ENCODE results near the gene NCOA1. TPM values are rescaled to one million over a fixed set of nuclear protein-coding genes. Genes with fewer than 3 reads are reported as not detected.

The NCOA1 gene
- polyA plus RNA-seq, 1 of the 3 experiments (the other 2 are of a cell fraction) = 10.7 TPM

GRCh38 chr2:24454294-24454693 lies 36.8 kb upstream of the NCOA1 start (continued):
- no peak for TF ChIP-seq IRF3 (IDR thresholded peaks at IDR 0.05; ENCODE audit: low read depth, low read length)
- TF ChIP-seq RFX5 (IDR thresholded peaks at IDR 0.05; ENCODE audit: low read length) = no peak
- TF ChIP-seq GATA2 (CRISPR knock-in tag; IDR thresholded peaks at IDR 0.05) = no peak
- TF ChIP-seq FOXJ3 (CRISPR knock-in tag; IDR thresholded peaks at IDR 0.05) = no peak
- TF ChIP-seq RCOR1 (IDR thresholded peaks at IDR 0.05; ENCODE audit: low read length) = no peak

- POLR2A ChIA-PET = no interaction called here
- no peaks in the 10 kb centered on the region for H3K9me3 ChIP-seq
- no peak overlapping the region for H3K27ac ChIP-seq (ENCODE audit: low read depth in 2 of 2, low read length in 1 of 2)
- H2AFZ ChIP-seq (ENCODE audit: low read depth) = no peak overlapping the region
- H3K4me3 ChIP-seq (ENCODE audit: low read depth in 2 of 2, low read length in 1 of 2) = no peak overlapping the region
- H3K27me3 ChIP-seq (ENCODE audit: insufficient read depth) = no peaks in the 10 kb centered on the region
- H3K4me2 ChIP-seq = peak overlapping the region; percentile 26
- 35% methylated on average over 8 of the region's 8 CpGs for WGBS (ENCODE audit: low lambda C conversion rate)
- H3K36me3 ChIP-seq (replicated peaks in 1 of 2; ENCODE audit: control insufficient read depth in 1 of 2, insufficient read depth in 2 of 2, low read length in 1 of 2) = no peaks in the 10 kb centered on the region
- no peaks in the 10 kb centered on the region for H3K79me2 ChIP-seq (ENCODE audit: insufficient read depth)
- no peak for DNase-seq
- H4K20me1 ChIP-seq (ENCODE audit: insufficient read depth) = no peaks in the 10 kb centered on the region
- H3F3A ChIP-seq (replicated peaks; ENCODE audit: insufficient read depth) = no peaks in the 10 kb centered on the region
- no peaks in the 10 kb centered on the region for H3K9me2 ChIP-seq
- H3K4me1 ChIP-seq (ENCODE audit: control insufficient read depth in 1 of 2, insufficient read depth in 2 of 2, low read depth in 1 of 2, low read length in 1 of 2) = peaks cover 2 to 3% of the 10 kb centered on the region in 2 experiments; a peak in 2 of 4 replicates
- CTCF ChIA-PET = interaction anchor here (0.9 to 1.1 kb wide), 3 partner anchors 35 to 371 kb away, joined by 3 to 4 read pairs (median 3); no protein-coding TSS in a partner anchor
- TF ChIP-seq TCF12 (IDR thresholded peaks at IDR 0.05) = peak; percentile 74
- TF ChIP-seq SMC3 (IDR thresholded peaks at IDR 0.05; ENCODE audit: low read depth, low read length) = peak; percentile 8; the same call in 1 of the 2 replicates
- TF ChIP-seq TEAD4 (IDR thresholded peaks at IDR 0.05; ENCODE audit: borderline replicate concordance, insufficient read depth) = no peak
- TF ChIP-seq FOXM1 (IDR thresholded peaks at IDR 0.05; ENCODE audit: low read depth) = no peak
- TF ChIP-seq JUND (IDR thresholded peaks at IDR 0.05) = peak; percentile 91
- TF ChIP-seq SIN3A (IDR thresholded peaks at IDR 0.05; ENCODE audit: borderline replicate concordance, low read depth, low read length) = peak; percentile 17; the same call in 1 of the 2 replicates
- TF ChIP-seq GABPA (IDR thresholded peaks at IDR 0.05; ENCODE audit: low read depth) = no peak
- peak; percentile 97 for TF ChIP-seq FOSL2 (IDR thresholded peaks at IDR 0.05; ENCODE audit: borderline replicate concordance, low read depth)
- no peak for TF ChIP-seq NFIC (IDR thresholded peaks at IDR 0.05; ENCODE audit: borderline replicate concordance)
- no peak overlapping the region for H3K9ac ChIP-seq
Observed at GRCh38 chr2:24456599-24457556, 34.2 kb upstream of the NCOA1 start.
